Measurements from ENCODE around the gene PROK1.

The PROK1 gene

GRCh38 chr1:110506541-110506940, 55.6 kb downstream of the PROK1 start:
- TF ChIP-seq CTCF (IDR thresholded peaks at IDR 0.05; ENCODE audit: low read length, missing control alignments): no peak
- H3K4me3 ChIP-seq (replicated peaks; ENCODE audit: low read depth, low read length): no peak overlapping the region
- DNase-seq (ENCODE audit: low read depth): no peak

Measured in fibroblast of pulmonary artery (primary cell).